Stimulated activated CD4-positive, alpha-beta T cell treated with anti-CD3 and anti-CD28 coated beads, Interleukin-2, amount 100 ng/mL, for 4 hours (primary cell): ENCODE data around the gene RASGEF1B.
"Not testable (repeated sequence)": the region's sequence is repeated elsewhere in the genome, so short reads cannot be mapped to it uniquely, and the experiment has no call there.

Source experiments
- DNase-seq: peaks from one replicate; pipeline ENCODE4 v3.0.0-alpha.2; 2020; ENCODE audit warnings: low read depth

RASGEF1B gene

GRCh38 chr4:81429031-81429430 lies 42.7 kb downstream of the RASGEF1B start:
- DNase-seq: no peak

GRCh38 chr4:81428002-81428401 lies 43.7 kb downstream of the RASGEF1B start:
- DNase-seq: no peak

- no peak for DNase-seq
Observed at GRCh38 chr4:81427344-81427821, 44.3 kb downstream of the RASGEF1B start.

- DNase-seq: no peak
Observed at GRCh38 chr4:81426770-81427289, 44.9 kb downstream of the RASGEF1B start.

GRCh38 chr4:81424816-81425755 lies 46.6 kb downstream of the RASGEF1B start:
- no peak for DNase-seq

- no peak for DNase-seq
Observed at GRCh38 chr4:81424336-81424735, 47.4 kb downstream of the RASGEF1B start.

GRCh38 chr4:81422595-81422994 lies 49.1 kb downstream of the RASGEF1B start:
- no peak for DNase-seq

GRCh38 chr4:81421346-81422218 lies 50.1 kb downstream of the RASGEF1B start:
- no peak for DNase-seq

- no peak for DNase-seq
Observed at GRCh38 chr4:81418572-81418971, 53.1 kb downstream of the RASGEF1B start.

GRCh38 chr4:81412946-81413495 lies 58.7 kb downstream of the RASGEF1B start:
- DNase-seq: no peak

GRCh38 chr4:81410680-81411079 lies 61.0 kb downstream of the RASGEF1B start:
- no peak for DNase-seq

GRCh38 chr4:81409836-81410235 lies 61.9 kb downstream of the RASGEF1B start:
- no peak for DNase-seq

GRCh38 chr4:81408341-81408740 lies 63.4 kb downstream of the RASGEF1B start:
- DNase-seq: no peak

- DNase-seq: no peak
Observed at GRCh38 chr4:81407726-81408125, 64.0 kb downstream of the RASGEF1B start.

- DNase-seq: not testable (repeated sequence)
Observed at GRCh38 chr4:81406481-81406880, 65.2 kb downstream of the RASGEF1B start.

GRCh38 chr4:81405900-81406401 lies 65.8 kb downstream of the RASGEF1B start:
- peak; percentile 32 for DNase-seq

GRCh38 chr4:81404741-81405140 lies 67.0 kb downstream of the RASGEF1B start:
- DNase-seq: no peak

- DNase-seq: no peak
Observed at GRCh38 chr4:81404294-81404693, 67.4 kb downstream of the RASGEF1B start.

GRCh38 chr4:81399306-81400086 lies 72.2 kb downstream of the RASGEF1B start:
- no peak for DNase-seq

- DNase-seq: no peak
Observed at GRCh38 chr4:81398379-81398778, 73.3 kb downstream of the RASGEF1B start.

- no peak for DNase-seq
Observed at GRCh38 chr4:81397635-81398034, 74.1 kb downstream of the RASGEF1B start.
